ENCODE data around the gene LYRM4. TPM values are rescaled to one million over a fixed set of nuclear protein-coding genes. Genes with fewer than 3 reads are reported as not detected.

The LYRM4 gene
- polyA plus RNA-seq, 4 donors = 36.1 to 43.7 (median 42.7) TPM

DNA sequence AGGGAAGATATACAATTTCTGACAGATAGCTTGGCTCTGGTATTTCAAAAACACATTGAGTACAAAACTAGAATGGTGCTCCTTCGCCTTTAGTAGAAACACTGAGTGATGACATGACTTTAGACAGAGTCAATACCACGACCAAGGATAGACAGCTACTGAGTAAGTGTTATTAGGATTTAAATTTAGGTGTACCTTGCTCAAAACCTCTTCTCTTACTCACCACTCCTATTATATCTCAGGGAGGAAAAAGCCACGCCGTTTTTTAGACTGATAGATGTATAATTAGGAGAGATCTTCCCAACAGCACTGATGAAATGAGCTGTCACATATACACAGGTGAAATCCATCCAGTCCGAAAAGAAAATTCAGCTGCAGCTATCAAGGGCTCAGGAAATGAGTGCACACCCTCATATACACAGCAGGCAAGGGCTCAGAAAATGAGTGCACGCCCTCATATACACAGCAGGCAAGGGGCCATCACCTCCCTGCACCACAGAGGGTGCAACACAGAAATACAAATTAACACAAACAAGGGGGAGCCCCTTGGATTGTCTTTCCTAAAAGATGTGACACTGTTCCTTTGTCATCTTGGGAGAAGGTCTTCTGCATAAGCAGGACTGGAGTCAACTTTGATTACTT lies 53.7 kb downstream of the LYRM4 start:
- no peak for DNase-seq (ENCODE audit: low read depth in 4 of 4, low spot score in 2 of 4)

DNA sequence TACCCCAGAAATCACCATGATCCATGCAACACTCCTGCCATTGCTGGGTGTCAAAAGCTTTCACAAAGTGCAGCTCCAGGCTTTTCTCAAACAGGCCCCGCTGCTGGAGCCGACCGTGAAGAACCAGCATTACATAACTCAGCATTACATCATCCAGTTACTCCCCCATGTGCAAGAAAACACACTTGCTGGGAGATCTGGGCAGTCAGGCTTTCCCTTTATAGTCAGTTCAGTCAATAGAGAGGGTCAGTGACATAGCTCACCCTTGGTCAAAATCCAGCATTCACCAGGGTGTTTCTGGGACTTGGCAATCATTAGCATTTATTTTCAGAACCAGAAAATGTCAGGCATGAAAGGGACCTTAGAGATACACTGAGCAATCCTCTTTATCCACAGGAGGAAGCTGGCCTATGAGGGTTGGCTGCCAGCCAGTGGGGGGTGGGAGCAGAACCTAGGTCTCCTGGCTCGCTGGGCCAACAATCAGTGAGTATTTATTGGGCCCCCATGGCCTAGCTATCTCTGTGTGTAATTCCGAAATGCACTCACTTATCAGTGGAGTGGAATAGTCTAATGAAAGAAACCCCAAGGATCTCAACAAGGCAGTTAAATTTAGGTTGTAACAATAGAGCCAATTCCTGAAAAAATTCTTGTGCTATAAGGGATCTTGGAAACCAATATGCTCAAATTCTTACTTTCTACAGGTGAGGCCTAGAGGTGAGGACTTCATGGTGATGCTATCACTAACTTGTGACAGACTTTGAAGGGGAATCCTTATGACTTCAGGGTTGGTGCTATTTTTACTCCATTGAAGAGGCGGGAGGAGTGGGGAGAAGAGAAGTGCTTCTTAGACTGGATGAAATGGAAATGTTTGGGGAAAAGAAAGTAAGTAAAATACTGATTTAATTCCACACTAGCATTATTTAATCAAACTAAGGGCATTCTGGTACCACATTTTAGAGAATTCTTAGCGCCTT lies 54.6 kb downstream of the LYRM4 start:
- no peak for DNase-seq (ENCODE audit: low read depth in 4 of 4, low spot score in 2 of 4)

DNA sequence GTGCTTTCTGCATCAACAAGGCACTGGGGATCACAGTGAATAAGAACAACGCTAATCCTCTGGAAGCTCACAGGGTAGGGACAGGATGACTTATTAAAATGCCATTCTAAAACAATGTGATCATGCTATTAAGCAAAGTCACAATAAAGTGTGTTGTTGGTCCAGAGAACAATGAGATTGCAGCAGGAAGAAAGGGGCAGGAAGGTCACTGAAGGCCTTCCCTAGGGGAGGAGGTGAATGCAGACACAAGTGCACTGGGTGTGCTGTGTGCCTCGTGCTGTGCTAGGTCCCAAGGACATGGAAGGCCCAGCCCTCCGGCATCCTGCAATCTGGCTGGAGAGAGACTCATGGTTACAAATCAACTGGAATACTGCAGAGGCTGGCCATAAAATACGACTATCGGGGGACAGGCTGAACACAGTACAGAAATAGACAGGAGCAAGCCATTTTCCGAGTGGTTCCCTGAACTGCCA lies 55.7 kb downstream of the LYRM4 start:
- DNase-seq (ENCODE audit: low read depth in 4 of 4, low spot score in 2 of 4) = no peak

DNA sequence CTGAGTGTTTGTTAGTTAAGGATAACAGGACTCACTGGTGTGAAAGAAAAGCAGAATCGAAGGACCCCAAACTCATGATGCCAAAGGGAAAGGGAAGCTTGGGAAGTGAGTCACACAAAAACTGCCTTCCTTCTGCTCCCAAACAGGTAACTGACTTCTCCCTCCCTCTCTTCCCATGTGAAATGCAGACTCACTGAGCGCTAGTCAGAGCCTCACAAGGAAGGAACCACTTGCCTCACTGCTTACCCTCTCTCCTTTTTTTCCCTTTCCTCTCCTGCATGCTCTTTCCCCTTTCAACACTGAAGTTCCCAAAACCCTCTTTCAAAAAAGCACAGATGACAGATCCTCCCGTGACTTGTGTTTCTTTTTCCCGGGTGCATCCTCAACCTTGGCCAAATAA lies 56.4 kb downstream of the LYRM4 start:
- DNase-seq (ENCODE audit: low read depth in 4 of 4, low spot score in 2 of 4) = no peak

DNA sequence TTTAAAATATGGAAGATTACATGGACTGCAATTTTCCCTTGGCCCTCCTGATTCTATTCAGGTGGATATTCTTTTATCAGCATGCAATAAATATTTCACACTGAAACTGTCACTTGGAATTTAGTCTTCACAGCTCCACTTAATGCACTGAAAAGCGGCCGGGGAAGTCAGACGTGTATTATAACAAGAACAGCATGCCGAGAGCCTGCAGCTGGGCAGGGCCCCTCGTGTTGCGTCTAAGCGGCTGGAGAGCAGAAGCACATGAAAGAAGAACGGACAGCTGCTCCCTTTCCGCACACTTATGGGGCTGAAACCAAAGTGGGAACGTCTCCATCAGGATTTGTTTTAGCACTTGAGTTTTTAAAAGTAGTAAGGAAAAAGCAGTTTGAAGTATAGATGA lies 57.2 kb downstream of the LYRM4 start:
- DNase-seq (ENCODE audit: low read depth in 4 of 4, low spot score in 2 of 4) = no peak

DNA sequence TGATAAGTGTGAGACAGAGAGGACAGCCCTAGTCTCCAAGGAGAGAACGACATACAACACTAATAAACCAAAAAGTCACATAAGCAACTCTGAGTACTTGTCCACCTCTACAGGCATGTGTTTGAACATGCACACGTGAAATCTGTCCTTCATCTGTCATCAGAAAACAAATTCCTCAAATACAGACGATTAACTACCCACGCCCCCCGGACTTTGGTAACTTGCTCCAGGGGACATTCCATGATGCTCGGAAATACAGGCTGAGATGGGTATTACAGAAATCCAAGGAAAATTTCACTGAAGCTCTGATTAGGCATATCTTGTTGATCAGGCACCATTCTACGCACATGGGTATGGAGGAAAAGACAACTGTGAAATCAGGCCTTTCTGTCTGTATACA lies 57.8 kb downstream of the LYRM4 start:
- no peak for DNase-seq (ENCODE audit: low read depth in 4 of 4, low spot score in 2 of 4)

DNA sequence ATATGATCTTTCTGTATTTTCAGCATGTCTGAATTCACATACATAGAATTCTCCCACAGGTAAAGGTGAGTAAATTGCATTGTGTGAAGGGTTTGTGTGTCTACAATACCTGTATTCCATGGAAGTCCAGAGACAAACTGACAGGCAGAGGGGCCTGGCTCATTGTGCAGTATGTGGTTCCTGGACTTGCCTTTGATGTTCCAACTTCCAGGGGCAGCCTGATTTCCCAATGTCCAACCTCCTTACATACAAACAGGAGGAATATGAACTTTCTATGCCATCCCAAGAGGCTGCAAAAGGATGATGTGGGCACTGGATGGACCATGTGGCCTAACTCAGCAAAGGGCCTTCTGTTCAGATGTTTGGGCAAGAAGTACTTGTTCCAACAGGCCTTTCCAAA lies 58.5 kb downstream of the LYRM4 start:
- no peak for DNase-seq (ENCODE audit: low read depth in 4 of 4, low spot score in 2 of 4)

DNA sequence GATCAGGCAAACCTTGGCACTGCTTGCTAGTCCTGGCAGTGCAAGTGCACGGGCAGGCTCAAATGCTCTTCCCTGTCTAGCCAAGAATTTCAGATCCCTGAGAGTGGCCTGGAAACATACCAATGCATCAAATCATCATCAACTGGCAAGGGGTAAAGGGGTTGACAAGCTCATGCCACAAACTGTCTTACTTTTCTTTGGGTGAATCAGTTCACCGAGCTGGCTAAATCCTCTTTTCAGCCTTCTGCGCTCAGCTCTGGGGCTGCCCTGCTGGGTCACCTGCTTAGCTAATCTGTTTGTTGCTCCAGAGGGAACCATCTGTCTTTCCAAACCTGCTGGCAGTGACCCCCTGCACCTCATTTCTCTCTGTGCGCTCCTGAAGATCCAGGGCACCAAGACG lies 59.5 kb downstream of the LYRM4 start:
- DNase-seq (ENCODE audit: low read depth in 4 of 4, low spot score in 2 of 4) = no peak

DNA sequence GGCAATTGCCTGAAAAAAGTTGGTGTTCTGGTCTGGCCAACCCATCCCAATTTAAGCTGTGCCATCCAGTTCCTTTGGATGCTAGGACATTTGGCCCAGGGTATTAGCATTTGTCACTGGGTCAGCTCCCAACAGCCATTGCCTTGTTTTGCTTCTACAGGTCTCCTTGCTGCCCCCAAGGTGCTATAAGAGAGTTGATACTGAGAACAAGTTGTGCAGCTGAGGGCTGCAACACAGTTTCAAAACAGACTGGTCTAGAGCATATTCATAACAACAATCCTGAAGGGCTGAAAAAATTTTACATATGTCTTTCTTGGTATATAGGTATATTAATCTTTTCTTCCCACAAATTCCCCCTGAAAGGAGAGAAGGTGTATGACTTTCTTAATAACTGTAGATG lies 61.0 kb downstream of the LYRM4 start:
- no peak for DNase-seq (ENCODE audit: low read depth in 4 of 4, low spot score in 2 of 4)

DNA sequence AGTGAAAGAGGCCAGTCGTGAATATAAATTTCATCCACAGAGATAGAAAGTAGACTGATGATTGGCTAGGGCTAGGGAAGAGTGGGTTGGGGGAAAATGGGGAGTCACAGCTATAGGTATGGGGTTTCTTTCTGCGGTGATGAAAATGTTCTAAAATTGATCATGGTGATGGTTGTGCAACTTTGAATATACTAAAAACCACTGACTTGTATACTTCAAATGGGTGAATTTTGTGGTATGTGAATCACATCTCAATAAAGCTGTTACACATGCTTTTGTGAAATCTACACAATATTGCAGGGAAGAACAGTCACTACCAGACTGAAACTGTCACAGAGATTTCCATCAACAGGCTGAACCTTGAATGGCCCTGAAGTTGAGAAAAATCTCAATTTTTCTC lies 61.5 kb downstream of the LYRM4 start:
- no peak for DNase-seq (ENCODE audit: low read depth in 4 of 4, low spot score in 2 of 4)

DNA sequence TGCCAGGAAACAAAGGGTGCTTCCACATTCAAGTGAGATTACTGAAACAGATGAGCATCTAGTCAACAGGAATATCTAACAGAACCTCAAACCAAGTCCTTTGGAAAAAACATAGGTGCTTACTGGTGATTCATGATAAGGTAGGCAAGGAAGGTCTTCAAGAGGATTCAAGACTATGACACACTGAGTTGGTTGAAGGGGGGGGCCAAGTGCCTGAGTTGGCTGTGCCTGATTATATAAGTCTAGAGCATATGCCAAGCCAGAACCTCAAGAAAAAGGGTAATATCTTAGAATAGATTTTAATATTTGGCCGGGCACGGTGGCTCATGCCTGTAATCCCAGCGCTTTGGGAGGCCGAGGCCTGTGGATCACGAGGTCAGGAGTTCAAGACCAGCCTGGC lies 63.7 kb downstream of the LYRM4 start:
- DNase-seq (ENCODE audit: low read depth in 4 of 4, low spot score in 2 of 4) = no peak

DNA sequence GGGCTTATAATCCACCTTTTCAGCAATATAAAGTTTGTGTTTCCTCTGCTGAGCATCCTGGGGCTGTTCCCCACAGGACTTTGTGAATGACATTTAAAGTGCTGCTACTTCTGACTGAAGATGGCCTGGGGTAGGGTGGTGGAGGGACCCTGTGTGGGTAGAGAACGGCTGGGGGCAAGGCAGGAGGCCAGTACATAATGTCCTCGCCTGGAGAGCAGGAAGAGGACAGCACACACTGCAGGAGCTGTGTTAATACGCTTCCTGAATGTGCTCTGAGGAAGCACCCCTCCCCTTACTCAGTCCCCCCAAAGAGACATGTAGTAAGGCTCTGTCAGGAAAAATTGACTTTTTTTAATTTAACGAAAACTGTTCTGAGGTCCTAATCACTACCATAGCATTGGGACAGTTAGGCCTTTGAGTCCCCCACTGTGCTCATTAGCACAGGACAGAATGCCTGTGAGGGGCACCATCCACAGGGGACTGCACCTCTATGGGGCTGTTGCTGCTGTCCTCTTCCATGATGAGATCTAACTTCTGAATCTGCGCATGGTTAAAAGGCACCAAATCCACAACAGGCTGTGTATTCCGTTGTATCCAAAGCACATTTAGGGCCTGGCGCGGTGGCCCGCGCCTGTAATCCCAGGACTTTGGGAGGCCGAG lies 68.5 kb downstream of the LYRM4 start:
- no peak for DNase-seq (ENCODE audit: low read depth in 4 of 4, low spot score in 2 of 4)

DNA sequence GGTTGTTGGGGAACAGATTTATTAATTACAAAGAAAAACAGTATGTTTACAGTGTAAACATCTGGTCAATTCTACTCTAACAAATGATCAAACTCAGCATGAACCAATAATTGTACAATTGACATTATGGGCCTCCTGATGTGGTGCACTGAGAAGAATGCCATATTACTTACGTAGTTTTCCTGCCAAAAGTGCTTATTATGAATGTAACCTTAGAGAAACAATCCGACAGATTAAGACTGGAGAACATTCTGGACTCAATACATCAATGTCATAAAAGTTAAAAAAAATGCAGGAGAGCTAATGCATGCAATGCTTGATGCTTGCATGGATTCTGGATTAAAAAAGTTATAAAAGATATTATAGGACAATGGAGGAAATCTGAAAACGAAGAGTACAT lies 69.0 kb downstream of the LYRM4 start:
- DNase-seq (ENCODE audit: low read depth in 4 of 4, low spot score in 2 of 4) = no peak

DNA sequence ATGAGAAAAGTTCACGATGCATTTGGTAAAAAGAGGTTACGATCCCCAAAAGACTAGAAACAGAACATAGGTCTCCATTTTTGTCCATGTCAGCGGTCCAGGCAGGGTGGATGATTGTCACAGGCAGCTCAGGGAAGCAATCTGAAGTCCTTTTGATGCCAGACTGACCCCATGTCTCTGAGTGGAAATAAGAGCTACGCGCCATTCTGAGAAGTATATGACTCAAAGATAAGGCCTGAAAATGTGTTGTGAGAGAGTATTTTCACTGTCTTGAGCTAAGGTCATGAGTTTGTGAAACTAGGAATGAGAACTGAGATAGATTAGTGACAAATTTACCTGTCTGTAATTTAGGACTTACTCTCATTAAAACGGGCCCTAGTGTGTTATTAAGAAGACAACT lies 69.5 kb downstream of the LYRM4 start:
- DNase-seq (ENCODE audit: low read depth in 4 of 4, low spot score in 2 of 4) = no peak

DNA sequence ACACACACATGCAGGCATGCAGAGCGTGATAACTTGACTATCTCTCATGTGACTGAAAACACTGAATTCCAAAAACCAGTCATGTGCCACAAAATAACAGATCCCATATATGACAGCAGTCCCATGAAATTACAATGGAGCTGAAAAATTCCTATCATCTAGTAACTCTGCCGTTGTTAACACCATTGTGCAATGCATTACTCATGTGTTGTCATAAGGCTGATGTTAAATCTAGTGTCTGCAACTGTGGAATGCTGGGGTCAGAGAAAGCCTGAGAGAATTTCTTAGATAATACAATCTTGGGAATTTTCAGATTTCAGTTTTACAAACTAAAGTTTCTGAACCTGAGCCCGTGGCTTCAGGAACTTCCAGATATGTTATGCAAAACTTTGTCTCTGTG lies 70.2 kb downstream of the LYRM4 start:
- no peak for DNase-seq (ENCODE audit: low read depth in 4 of 4, low spot score in 2 of 4)

DNA sequence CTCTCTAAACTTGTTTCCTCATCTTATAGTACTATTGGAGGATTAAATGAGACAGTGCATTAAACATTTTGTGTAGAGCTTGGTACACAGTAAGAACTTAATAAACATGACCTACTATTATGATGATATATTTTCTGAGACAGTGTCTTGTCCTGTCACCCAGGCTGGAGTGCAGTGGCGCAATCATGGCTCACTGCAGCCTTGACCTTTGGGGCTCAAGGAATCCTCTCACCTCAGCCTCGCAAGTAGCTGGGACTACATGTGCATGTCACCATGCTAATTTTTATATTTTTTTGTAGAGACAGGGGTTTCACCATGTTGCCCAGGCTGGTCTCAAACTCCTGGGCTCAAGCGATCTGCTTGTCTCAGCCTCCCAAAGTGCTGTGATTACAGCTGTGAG lies 72.1 kb downstream of the LYRM4 start:
- DNase-seq (ENCODE audit: low read depth in 4 of 4, low spot score in 2 of 4) = no peak

DNA sequence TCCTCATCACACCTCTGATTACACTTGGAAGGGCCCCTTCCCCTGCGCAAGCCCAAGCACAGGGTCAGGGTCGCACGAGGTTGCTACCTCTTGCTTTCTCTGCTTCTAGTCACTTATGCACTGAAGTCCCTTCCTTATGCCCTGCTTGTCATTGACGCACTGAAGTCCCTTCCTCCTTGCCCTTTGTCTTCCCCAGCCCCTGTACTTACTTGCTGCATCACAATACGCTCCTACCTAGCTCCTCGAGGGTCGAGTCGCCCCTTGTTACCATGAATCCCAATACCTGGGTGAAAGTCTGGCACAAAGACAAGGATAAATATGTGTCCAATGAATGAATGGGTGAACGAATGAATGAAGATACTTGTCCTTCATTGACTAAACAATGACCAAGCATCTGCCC lies 75.9 kb downstream of the LYRM4 start:
- DNase-seq (ENCODE audit: low read depth in 4 of 4, low spot score in 2 of 4) = no peak

DNA sequence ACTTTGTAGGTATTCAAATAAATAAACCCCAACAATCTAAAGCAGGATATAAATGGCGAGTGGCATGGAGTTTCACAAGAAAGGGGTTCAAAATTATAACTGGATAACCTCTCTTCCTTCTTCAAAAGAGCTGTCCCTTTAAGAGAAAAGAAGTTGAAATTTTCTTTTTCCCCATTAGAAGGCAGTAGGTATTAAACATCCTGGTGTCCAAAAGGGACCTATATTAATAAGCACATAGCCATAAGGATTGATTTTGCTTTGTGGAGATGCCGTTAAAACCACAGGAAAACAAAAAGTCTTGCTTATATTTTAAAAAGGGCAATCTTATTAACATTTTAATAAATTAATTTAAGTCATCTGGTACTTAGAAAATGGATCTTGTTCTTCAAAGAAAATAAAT lies 76.5 kb downstream of the LYRM4 start:
- DNase-seq (ENCODE audit: low read depth in 4 of 4, low spot score in 2 of 4) = no peak

DNA sequence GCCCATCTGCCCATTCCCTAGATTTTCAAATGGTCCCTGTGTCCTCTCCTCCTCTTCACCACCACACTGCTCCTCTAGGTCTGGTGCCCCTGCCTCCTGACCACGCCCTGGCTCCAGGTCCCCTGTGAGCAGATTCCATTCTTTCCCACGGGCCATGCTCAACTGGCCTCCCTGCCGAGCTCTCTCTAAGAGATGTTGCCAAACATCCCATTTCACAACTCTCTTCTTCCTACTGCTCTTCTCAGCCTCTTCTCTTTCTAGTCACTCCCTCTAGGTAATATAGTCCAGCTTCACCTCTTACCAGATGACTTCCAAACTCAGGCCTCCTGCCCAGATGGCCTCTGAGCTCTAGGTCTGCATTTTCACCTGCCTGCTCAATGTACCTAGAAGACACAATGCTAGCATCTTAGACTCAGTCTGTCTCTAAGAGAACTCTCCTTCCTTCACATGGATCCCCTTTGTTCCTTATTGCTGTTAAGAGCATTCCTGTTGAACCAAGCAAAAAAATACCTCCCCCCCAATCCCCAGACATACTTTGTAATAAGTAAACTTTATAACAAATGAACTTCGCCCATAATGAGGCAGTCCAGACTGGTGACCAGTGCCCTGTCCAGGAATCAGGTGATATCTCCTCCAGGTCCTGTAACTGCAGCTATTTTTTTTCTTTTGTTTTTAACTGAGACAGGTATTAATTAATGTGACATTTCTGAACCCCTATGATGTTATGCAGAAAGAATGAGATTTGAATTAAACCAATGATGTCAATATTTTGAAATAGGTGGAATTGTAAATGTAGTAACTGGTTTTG lies 79.0 kb downstream of the LYRM4 start:
- DNase-seq (ENCODE audit: low read depth in 4 of 4, low spot score in 2 of 4) = no peak

DNA sequence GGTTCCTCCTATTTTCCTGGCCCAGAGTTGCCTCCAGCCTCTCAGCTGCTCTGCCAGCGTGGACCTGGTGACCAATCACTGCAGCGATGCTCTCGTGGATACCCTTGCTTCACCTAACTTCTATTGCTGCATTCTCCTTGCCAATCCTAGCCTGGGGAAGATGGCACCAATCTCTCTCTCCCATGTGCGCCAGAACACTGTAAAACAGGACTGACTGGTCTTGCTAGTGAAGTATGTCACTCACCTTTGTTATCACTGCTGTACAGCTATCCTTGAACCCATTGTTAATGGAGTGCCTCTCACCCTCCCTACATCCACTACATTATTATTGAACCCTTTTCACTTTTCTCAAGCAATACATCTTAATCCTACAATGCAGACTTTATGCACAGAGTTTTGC lies 80.1 kb downstream of the LYRM4 start:
- no peak for DNase-seq (ENCODE audit: low read depth in 4 of 4, low spot score in 2 of 4)

DNA sequence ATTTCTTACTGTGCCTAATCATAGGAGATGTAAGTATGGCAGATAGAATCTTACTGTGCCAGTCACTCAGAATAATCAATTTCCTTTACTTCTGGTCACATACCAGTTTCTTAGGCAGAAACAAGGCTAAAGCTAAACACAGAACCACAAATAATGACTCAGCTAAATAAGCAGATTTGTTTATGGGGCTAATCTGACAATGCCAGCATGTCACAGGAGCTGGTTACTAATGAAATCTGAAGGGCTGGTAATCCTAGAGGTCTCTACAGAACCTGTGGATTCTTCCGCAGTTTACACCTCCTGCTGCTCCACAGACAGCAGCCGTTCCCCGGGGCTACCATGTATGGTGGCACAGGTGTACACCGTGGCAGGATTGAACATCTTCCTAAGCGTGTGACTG lies 80.8 kb downstream of the LYRM4 start:
- no peak for DNase-seq (ENCODE audit: low read depth in 4 of 4, low spot score in 2 of 4)
